Naive thymus-derived CD8-positive, alpha-beta T cell (primary cell): ENCODE measurements around the gene SYT1. TPM values are rescaled to one million over a fixed set of nuclear protein-coding genes. Genes with fewer than 3 reads are reported as not detected.
"Not testable (repeated sequence)": the region's sequence is repeated elsewhere in the genome, so short reads cannot be mapped to it uniquely, and the experiment has no call there.

Source experiments
- ATAC-seq, 2 donors: fragments of 150-1000 bp; cut with Tn5 transposase in 1 of 2; sonication (Bioruptor Pico), chemical (Tn5 transposase) in 1 of 2; 1 replicate in 1 of 2; 2 replicates in 1 of 2; pipeline ENCODE4 v1.10.0; 2021; ENCODE audit warnings: mild to moderate bottlenecking in 2 of 2, moderate library complexity in 2 of 2
- POLR2A ChIA-PET: fragments of 350-600 bp; sonication (Branson Sonifier 250); formaldehyde crosslinking; loops from one replicate; lab custom pipeline; 2021; ENCODE audit warnings: antibody characterized with exemption; lab: Charles Lee
- DNase-seq, 10 donors: peaks; one replicate each; pipeline versions ENCODE4 v3.0.0 to v3.0.0-alpha.2; 2020 to 2022
- H3K27ac Mint-ChIP-seq, 10 donors: one replicate each; pipeline ENCODE4 v1.8.0; 2020 to 2022; ENCODE audit warnings: mild to moderate bottlenecking in 10 of 10, mixed read lengths in 10 of 10, moderate library complexity in 4 of 10, inconsistent platforms in 1 of 10
- H3K27me3 Mint-ChIP-seq, 5 donors: one replicate each; pipeline ENCODE4 v1.8.0; 2021 to 2022; ENCODE audit warnings: mixed read lengths in 5 of 5
- H3K36me3 Mint-ChIP-seq, 3 donors: one replicate each; pipeline ENCODE4 v1.8.0; 2020 to 2022; ENCODE audit warnings: mixed read lengths in 3 of 3, mild to moderate bottlenecking in 2 of 3, inconsistent platforms in 1 of 3
- H3K4me1 Mint-ChIP-seq, 4 donors: one replicate each; pipeline ENCODE4 v1.8.0; 2021 to 2022; ENCODE audit warnings: mixed read lengths in 4 of 4
- H3K4me3 Mint-ChIP-seq, 10 donors: one replicate each; pipeline ENCODE4 v1.8.0; 2020 to 2022; ENCODE audit warnings: mild to moderate bottlenecking in 10 of 10, mixed read lengths in 10 of 10, moderate library complexity in 6 of 10, inconsistent platforms in 1 of 10
- H3K9me3 Mint-ChIP-seq, 9 donors: one replicate each; pipeline ENCODE4 v1.8.0; 2020 to 2022; ENCODE audit warnings: mixed read lengths in 9 of 9, mild to moderate bottlenecking in 3 of 9, inconsistent platforms in 1 of 9, moderate library complexity in 1 of 9
- polyA plus RNA-seq, 3 donors: library from polyadenylated mRNA; unstranded; fragments of 300-500 nt; fragmentation: Illumina TruSeq; gene quantifications; one replicate each; pipeline ENCODE4 v1.2.3, GENCODE V29; 2021
- total RNA-seq, 8 experiments: library from RNA in 2 of 8; stranded (reverse) in 2 of 8; gene quantifications; one replicate each; pipeline ENCODE4 v1.2.3 and lab custom pipeline; 2021 to 2026

Gene SYT1
- total and polyA plus RNA-seq, 5 experiments from 2014 or later, result not detected

GRCh38 chr12:79424109-79424721 lies 559.6 kb downstream of the SYT1 start:
- no peak overlapping the region for H3K27ac Mint-ChIP-seq
- H3K4me1 Mint-ChIP-seq, result peaks cover 0 to 2% (median 0%) of the 10 kb centered on the region in 4 donors
- no peaks in the 10 kb centered on the region for H3K36me3 Mint-ChIP-seq
- ATAC-seq, result no peak
- peaks cover 0 to 2% (median 0%) of the 10 kb centered on the region in 9 donors for H3K9me3 Mint-ChIP-seq
- no peak for DNase-seq
- H3K27me3 Mint-ChIP-seq, result peaks cover 0 to 11% (median 1%) of the 10 kb centered on the region in 5 donors
- POLR2A ChIA-PET, result no interaction called here
- H3K4me3 Mint-ChIP-seq, result no peak overlapping the region

GRCh38 chr12:79426121-79426520 lies 561.5 kb downstream of the SYT1 start:
- Mint-ChIP-seq H3K4me1 (peaks cover 0 to 2% (median 0%) of the 10 kb centered on the region in 4 donors), H3K9me3 (peaks cover 0 to 2% (median 0%) of the 10 kb centered on the region in 9 donors), H3K27ac (no peak overlapping the region), H3K36me3 (no peaks in the 10 kb centered on the region), H3K4me3 (no peak overlapping the region), H3K27me3 (peaks cover 0 to 11% (median 1%) of the 10 kb centered on the region in 5 donors)
- DNase-seq, result no peak
- no peak for ATAC-seq
- POLR2A ChIA-PET, result no interaction called here

GRCh38 chr12:79426744-79427143 lies 562.2 kb downstream of the SYT1 start:
- H3K27me3 Mint-ChIP-seq, result peaks cover 0 to 11% (median 1%) of the 10 kb centered on the region in 5 donors
- H3K4me3 Mint-ChIP-seq, H3K4me1 Mint-ChIP-seq, H3K27ac Mint-ChIP-seq, H3K36me3 Mint-ChIP-seq, POLR2A ChIA-PET, DNase-seq, H3K9me3 Mint-ChIP-seq, ATAC-seq: not testable (repeated sequence)

GRCh38 chr12:79433465-79434072 lies 569.0 kb downstream of the SYT1 start:
- H3K27me3 Mint-ChIP-seq, result peaks cover 0 to 14% (median 0%) of the 10 kb centered on the region in 5 donors
- H3K4me1 Mint-ChIP-seq, result no peaks in the 10 kb centered on the region
- POLR2A ChIA-PET, result no interaction called here
- no peaks in the 10 kb centered on the region for H3K36me3 Mint-ChIP-seq
- H3K9me3 Mint-ChIP-seq, result peaks cover 0 to 3% (median 0%) of the 10 kb centered on the region in 9 donors
- H3K4me3 Mint-ChIP-seq, result no peak overlapping the region
- H3K27ac Mint-ChIP-seq, result peak overlapping the region in 1 of 10 donors; percentile 9
- ATAC-seq (no peak), DNase-seq (no peak)

GRCh38 chr12:79434561-79434960 lies 570.0 kb downstream of the SYT1 start:
- Mint-ChIP-seq H3K36me3 (no peaks in the 10 kb centered on the region), H3K4me1 (no peaks in the 10 kb centered on the region), H3K27ac (no peak overlapping the region), H3K9me3 (peaks cover 0 to 3% (median 0%) of the 10 kb centered on the region in 9 donors), H3K27me3 (peaks cover 0 to 14% (median 0%) of the 10 kb centered on the region in 5 donors), H3K4me3 (no peak overlapping the region)
- no peak for DNase-seq
- POLR2A ChIA-PET, result no interaction called here
- ATAC-seq, result no peak

GRCh38 chr12:79435742-79436141 lies 571.2 kb downstream of the SYT1 start:
- ATAC-seq (no peak), DNase-seq (no peak)
- H3K27ac Mint-ChIP-seq, result no peak overlapping the region
- peaks cover 0 to 3% (median 0%) of the 10 kb centered on the region in 9 donors for H3K9me3 Mint-ChIP-seq
- POLR2A ChIA-PET, result no interaction called here
- H3K36me3 Mint-ChIP-seq, result no peaks in the 10 kb centered on the region
- H3K4me1 Mint-ChIP-seq, result no peaks in the 10 kb centered on the region
- H3K4me3 Mint-ChIP-seq, result no peak overlapping the region
- peaks cover 0 to 14% (median 0%) of the 10 kb centered on the region in 5 donors for H3K27me3 Mint-ChIP-seq

- ATAC-seq (no peak), DNase-seq (no peak)
- Mint-ChIP-seq H3K36me3 (no peaks in the 10 kb centered on the region), H3K27ac (no peak overlapping the region), H3K9me3 (peaks cover 0 to 8% (median 0%) of the 10 kb centered on the region in 9 donors), H3K4me3 (no peak overlapping the region), H3K27me3 (peaks cover 0 to 14% (median 2%) of the 10 kb centered on the region in 5 donors), H3K4me1 (no peaks in the 10 kb centered on the region)
- POLR2A ChIA-PET, result no interaction called here
Measured at GRCh38 chr12:79438480-79439174, 574.1 kb downstream of the SYT1 start.

- POLR2A ChIA-PET, result no interaction called here
- peaks cover 0 to 8% (median 0%) of the 10 kb centered on the region in 9 donors for H3K9me3 Mint-ChIP-seq
- DNase-seq, result no peak
Measured at GRCh38 chr12:79439175-79439825, 574.7 kb downstream of the SYT1 start.

GRCh38 chr12:79441534-79441933 lies 577.0 kb downstream of the SYT1 start:
- POLR2A ChIA-PET, result no interaction called here
- Mint-ChIP-seq H3K27ac (no peak overlapping the region), H3K4me3 (no peak overlapping the region), H3K27me3 (peaks cover 0 to 4% (median 2%) of the 10 kb centered on the region in 5 donors), H3K36me3 (no peaks in the 10 kb centered on the region), H3K4me1 (no peaks in the 10 kb centered on the region), H3K9me3 (peaks cover 0 to 8% (median 0%) of the 10 kb centered on the region in 9 donors)
- no peak for ATAC-seq
- no peak for DNase-seq

More at GRCh38 chr12:79439175-79439825, 574.7 kb downstream of the SYT1 start:
- no peak overlapping the region for H3K4me3 Mint-ChIP-seq
- no peaks in the 10 kb centered on the region for H3K4me1 Mint-ChIP-seq
- no peak overlapping the region for H3K27ac Mint-ChIP-seq
- no peak for ATAC-seq
- no peaks in the 10 kb centered on the region for H3K36me3 Mint-ChIP-seq
- H3K27me3 Mint-ChIP-seq, result peaks cover 0 to 14% (median 2%) of the 10 kb centered on the region in 5 donors

GRCh38 chr12:79442396-79442795 lies 577.8 kb downstream of the SYT1 start:
- Mint-ChIP-seq H3K4me1 (no peaks in the 10 kb centered on the region), H3K9me3 (peaks cover 0 to 8% (median 0%) of the 10 kb centered on the region in 9 donors), H3K36me3 (no peaks in the 10 kb centered on the region), H3K27me3 (peaks cover 0 to 4% (median 0%) of the 10 kb centered on the region in 5 donors), H3K4me3 (no peak overlapping the region), H3K27ac (peak overlapping the region in 1 of 10 donors; percentile 1)
- ATAC-seq (no peak), DNase-seq (no peak)
- POLR2A ChIA-PET, result no interaction called here

- ATAC-seq (no peak), DNase-seq (no peak)
- POLR2A ChIA-PET, result no interaction called here
- Mint-ChIP-seq H3K27me3 (peaks cover 0 to 4% (median 0%) of the 10 kb centered on the region in 5 donors), H3K4me1 (no peaks in the 10 kb centered on the region), H3K4me3 (no peak overlapping the region), H3K27ac (peak overlapping the region in 1 of 10 donors; percentile 69), H3K9me3 (peaks cover 0 to 8% (median 0%) of the 10 kb centered on the region in 9 donors), H3K36me3 (no peaks in the 10 kb centered on the region)
Measured at GRCh38 chr12:79444089-79444488, 579.5 kb downstream of the SYT1 start.

- ATAC-seq, result no peak
Measured at GRCh38 chr12:79448816-79449215, 584.2 kb downstream of the SYT1 start.

More at GRCh38 chr12:79448816-79449215, 584.2 kb downstream of the SYT1 start:
- Mint-ChIP-seq H3K27ac (no peak overlapping the region), H3K27me3 (no peaks in the 10 kb centered on the region), H3K36me3 (no peaks in the 10 kb centered on the region), H3K4me3 (no peak overlapping the region), H3K4me1 (no peaks in the 10 kb centered on the region), H3K9me3 (peaks cover 0 to 3% (median 0%) of the 10 kb centered on the region in 9 donors)
- POLR2A ChIA-PET, result no interaction called here
- DNase-seq, result no peak
